ENCODE measurements around the gene HDAC4. TPM values are rescaled to one million over a fixed set of nuclear protein-coding genes. Genes with fewer than 3 reads are reported as not detected.

Gene HDAC4
- total and polyA plus RNA-seq, 9 of the 15 experiments (the other 6 are each of a cell fraction or from before 2014, with no cell fraction given): 0.11 to 20.2 (median 4.0) TPM

GRCh38 chr2:239401067-239401880 is 454 bp upstream of the HDAC4 start (continued):
- TF ChIP-seq RERE (CRISPR knock-in tag; IDR thresholded peaks at IDR 0.05; ENCODE audit: borderline replicate concordance) (no peak), KDM1A (IDR thresholded peaks at IDR 0.05) (no peak), RAD21 (CRISPR knock-in tag; conservative IDR thresholded peaks at IDR 0.05 in 1 of 2, IDR thresholded peaks at IDR 0.05 in 1 of 2) (peak in 1 of 2 experiments; percentile 6; a peak in 1 of 4 replicates), ARHGAP35 (IDR thresholded peaks at IDR 0.05; ENCODE audit: partially characterized antibody) (no peak), HDAC2 (IDR thresholded peaks at IDR 0.05) (no peak), ELF1 (tag; IDR thresholded peaks at IDR 0.05) (no peak), ETV5 (CRISPR knock-in tag; IDR thresholded peaks at IDR 0.05; ENCODE audit: low read depth) (0 out of 2 replicates have a peak, but pooled peaks have one; percentile 43), GATAD2A (IDR thresholded peaks at IDR 0.05) (no peak), CREB1 (IDR thresholded peaks at IDR 0.05) (peak; percentile 54; the same call in 1 of the 2 replicates), CREB1 (CRISPR knock-in tag; IDR thresholded peaks at IDR 0.05) (peak; percentile 67; the same call in 1 of the 2 replicates), NFYB (IDR thresholded peaks at IDR 0.05; ENCODE audit: extremely low read depth, insufficient read length) (peak; percentile 58), TAF15 (IDR thresholded peaks at IDR 0.05; ENCODE audit: low read depth, low read length) (no peak), FOXO4 (CRISPR knock-in tag; IDR thresholded peaks at IDR 0.05) (no peak), ZC3H11A (IDR thresholded peaks at IDR 0.05; ENCODE audit: low read depth, low read length) (no peak), SRSF9 (IDR thresholded peaks at IDR 0.05; ENCODE audit: borderline replicate concordance, low read depth, low read length) (no peak), ZNF140 (CRISPR knock-in tag; IDR thresholded peaks at IDR 0.05) (no peak), SIX5 (IDR thresholded peaks at IDR 0.05; ENCODE audit: borderline replicate concordance in 1 of 2, insufficient read depth in 1 of 2, low read depth in 1 of 2, low read length in 2 of 2) (peak in 1 of 2 experiments; percentile 22; a peak in 1 of 4 replicates), HCFC1 (IDR thresholded peaks at IDR 0.05; ENCODE audit: low read depth, low read length) (peak; percentile 72), NFE2 (IDR thresholded peaks at IDR 0.05; ENCODE audit: low read depth) (no peak), HDAC8 (tag; IDR thresholded peaks at IDR 0.05) (no peak), TRIM28 (IDR thresholded peaks at IDR 0.05) (no peak), ZNF408 (CRISPR knock-in tag; IDR thresholded peaks at IDR 0.05; ENCODE audit: low read depth) (no peak)
